CD1c-positive myeloid dendritic cell (primary cell): ENCODE measurements around the gene IGFBP1.
"Not testable (repeated sequence)": the region's sequence is repeated elsewhere in the genome, so short reads cannot be mapped to it uniquely, and the experiment has no call there.

Experiments
- DNase-seq: peaks from one replicate; pipeline ENCODE4 v3.0.0-alpha.2; 2016; ENCODE audit errors: extremely low spot score

IGFBP1 gene

DNA sequence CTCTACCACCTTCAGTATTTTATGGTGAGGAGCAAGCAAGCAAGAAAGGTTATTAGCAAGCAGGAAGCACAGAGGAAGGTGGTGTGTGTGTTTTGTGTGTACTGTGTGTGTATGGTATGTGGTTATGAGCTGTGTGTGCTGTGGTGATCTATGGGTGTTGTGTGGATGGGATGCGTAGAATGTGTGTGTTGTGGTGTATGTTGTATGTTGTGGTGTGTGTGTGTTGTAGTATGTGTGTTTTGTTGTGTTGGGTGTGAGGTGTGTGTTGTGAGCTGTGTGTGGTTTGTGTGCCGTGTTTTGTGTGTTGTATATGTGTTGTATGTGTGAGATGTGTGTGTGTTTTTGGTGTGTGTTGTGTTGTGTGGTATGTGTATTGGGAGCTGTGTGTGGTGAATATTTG is 49.6 kb downstream of the IGFBP1 start:
- no peak for DNase-seq

DNA sequence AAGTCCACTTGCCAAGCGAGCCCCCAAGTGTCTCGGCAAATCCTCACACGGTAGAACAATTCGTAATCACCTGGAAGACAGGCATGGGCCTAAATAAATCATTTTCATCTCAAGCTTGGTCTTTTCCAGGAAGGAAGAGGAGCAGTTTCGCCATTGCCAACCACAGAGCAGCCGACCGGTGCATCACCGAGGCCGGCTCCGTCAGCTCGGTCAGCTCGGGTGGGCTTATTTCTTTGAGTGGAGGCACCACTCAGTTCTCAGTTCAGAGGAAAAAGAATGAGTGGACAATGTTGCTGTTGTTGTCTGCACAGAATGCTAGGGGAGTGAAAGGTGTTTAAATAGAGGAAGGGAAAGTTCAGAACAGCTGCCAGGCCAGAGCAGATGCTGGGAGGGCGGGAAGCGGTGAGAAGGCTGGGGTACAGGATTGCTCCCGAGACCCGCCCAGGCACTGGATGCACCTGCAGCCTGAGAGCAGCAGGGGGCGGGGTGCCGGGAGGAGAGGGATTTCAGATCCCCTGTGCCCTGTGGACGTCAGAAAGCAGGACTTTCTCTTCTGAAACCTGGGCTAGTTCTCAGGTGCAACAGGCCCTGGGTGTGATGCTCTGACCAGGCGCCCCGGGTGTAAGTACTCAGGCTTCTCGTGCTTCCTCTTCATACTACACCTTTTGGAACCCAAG is 50.5 kb downstream of the IGFBP1 start:
- DNase-seq: no peak

DNA sequence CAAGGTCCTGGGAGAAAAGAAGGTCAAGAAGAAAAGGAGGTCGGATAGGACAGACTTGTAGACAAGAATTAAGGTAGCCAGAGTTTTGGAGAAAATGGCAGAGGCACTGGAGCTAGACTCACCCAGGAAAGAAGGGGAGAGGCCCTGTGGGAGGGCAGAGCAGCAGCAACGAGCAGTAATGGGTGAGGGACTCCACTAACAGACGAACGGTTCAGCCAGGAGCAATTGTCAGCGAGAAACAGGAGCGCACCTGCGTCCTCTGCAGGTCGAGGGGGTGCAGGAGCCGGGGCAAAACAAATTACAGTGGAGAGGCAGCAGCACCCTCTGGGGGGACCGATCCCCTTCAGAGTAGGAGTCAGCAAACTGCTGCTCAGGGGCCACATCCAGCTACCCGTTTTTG is 51.3 kb downstream of the IGFBP1 start:
- DNase-seq: no peak

DNA sequence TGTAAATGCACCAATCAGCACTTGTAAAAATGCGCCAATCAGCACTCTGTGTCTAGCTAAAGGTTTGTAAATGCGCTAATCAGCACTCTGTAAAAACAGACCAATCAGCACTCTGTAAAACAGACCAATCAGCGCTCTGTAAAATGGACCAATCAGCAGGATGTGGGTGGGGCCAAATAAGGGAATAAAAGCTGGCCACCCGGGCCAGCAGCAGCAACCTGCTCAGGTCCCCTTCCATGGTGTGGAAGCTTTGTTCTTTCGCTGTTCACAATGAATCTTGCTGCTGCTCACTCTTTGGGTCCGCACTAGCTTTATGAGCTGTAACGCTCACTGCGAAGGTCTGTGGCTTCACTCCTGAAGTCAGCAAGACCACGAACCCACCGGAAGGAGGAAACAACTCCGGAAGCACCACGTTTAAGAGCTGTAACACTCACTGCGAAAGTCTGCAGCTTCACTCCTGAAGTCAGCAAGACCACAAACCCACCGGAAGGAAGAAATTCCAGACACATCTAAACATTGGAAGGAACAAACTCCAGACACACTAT is 52.0 kb downstream of the IGFBP1 start:
- not testable (repeated sequence) for DNase-seq

DNA sequence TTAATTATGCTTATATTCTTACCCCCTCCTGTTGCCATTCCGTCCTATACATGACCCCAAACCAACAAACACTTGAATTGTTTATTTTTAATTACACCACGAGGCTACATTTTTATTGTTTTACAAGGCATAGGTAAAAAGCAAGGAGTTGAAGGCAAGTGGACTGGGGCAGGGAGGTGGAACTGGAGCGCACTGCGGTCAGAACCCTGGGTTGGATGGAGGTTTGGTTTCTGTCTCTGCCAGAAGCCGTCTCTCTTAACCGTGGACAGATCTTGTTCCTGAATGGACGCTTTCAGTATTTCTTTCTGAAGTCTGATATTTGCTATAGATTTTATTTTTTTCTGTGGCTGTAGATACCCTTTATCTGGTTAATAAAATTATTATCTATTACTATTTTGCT is 52.7 kb downstream of the IGFBP1 start:
- DNase-seq: no peak
